Activated T-helper 1 cell treated with anti-CD3 and anti-CD28 coated beads, Interleukin-12 subunit alpha, Interleukin-12 subunit beta, Interleukin-2, Interleukin-4 antibody, amounts not matched to agents 30 ng/mL and 10 ng/mL and 1 ng/mL, durations not matched to agents 14 hours and 24 hours and 36 hours (primary cell): ENCODE results near the gene SPATA16. TPM values are rescaled to one million over a fixed set of nuclear protein-coding genes. Genes with fewer than 3 reads are reported as not detected.

Experiments
- DNase-seq: peaks from one replicate; pipeline ENCODE4 v3.0.0; 2021; ENCODE audit warnings: low spot score
- H3K27ac Mint-ChIP-seq: one replicate; pipeline ENCODE4 v1.8.0; 2021; ENCODE audit warnings: mild to moderate bottlenecking, mixed read lengths
- H3K27me3 Mint-ChIP-seq: one replicate; pipeline ENCODE4 v1.8.0; 2022; ENCODE audit warnings: mild to moderate bottlenecking, moderate library complexity, mixed read lengths; ENCODE audit not compliant: insufficient read depth
- H3K36me3 Mint-ChIP-seq: one replicate; pipeline ENCODE4 v1.8.0; 2021; ENCODE audit warnings: low read depth, mixed read lengths
- H3K4me1 Mint-ChIP-seq: one replicate; pipeline ENCODE4 v1.8.0; 2021; ENCODE audit warnings: low read depth, mixed read lengths
- H3K4me3 Mint-ChIP-seq: one replicate; pipeline ENCODE4 v1.8.0; 2021; ENCODE audit warnings: mild to moderate bottlenecking, moderate library complexity, mixed read lengths
- H3K9me3 Mint-ChIP-seq: one replicate; pipeline ENCODE4 v1.8.0; 2021; ENCODE audit warnings: mixed read lengths
- intact Hi-C: fragments of 100-400 bp; cut with micrococcal nuclease; formaldehyde crosslinking; loops from one replicate; pipeline ENCODE4 v1.15.1; 2024
- total RNA-seq: library from RNA; stranded (reverse); gene quantifications from 2 replicates; pipeline ENCODE4 v1.2.3, GENCODE V29; 2022

Gene SPATA16
- total RNA-seq, 1 donor from 2014 or later: not detected

DNA sequence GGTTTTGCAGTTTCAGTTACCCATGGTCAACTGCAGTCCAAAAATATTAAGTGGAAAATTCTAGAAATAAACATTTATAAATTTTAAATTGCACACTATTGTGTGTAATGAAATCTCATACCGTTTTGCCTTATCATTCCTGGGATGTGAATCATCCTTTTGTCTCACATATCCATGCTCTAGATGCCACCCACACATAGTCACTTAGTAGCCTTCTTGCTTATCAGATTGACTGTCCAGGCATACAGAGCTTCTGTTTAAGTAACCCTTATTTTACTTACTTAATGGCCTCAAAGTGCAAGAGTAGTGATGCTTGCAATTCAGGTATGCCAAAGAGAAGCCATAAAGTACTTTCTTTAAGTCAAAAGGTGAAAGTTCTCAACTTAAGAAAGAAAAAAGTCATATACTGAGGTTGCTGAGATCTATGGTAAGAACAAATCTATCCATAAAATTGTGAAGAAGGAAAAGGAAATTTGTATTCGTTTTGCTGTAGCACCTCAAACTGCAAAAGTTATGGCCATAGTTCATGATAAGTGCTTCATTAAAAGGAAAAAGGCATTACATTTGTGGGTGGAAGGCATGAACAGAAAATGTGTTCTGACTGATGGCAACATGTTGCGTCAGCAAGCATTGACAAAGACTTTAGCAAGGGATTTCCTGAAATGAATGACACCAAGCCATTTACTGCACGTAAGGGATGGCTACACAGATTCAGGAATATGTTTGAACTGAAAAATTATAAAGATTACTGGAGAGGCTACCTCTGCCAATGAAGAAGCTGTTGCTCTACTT, 43.8 kb downstream of the SPATA16 start:
- intact Hi-C loops: no loop called here
- DNase-seq: no peak
- no peak overlapping the region for H3K4me3 Mint-ChIP-seq
- H3K36me3 Mint-ChIP-seq: no peaks in the 10 kb centered on the region
- no peak overlapping the region for H3K27ac Mint-ChIP-seq
- H3K9me3 Mint-ChIP-seq: no peaks in the 10 kb centered on the region
- no peaks in the 10 kb centered on the region for H3K27me3 Mint-ChIP-seq
- H3K4me1 Mint-ChIP-seq: no peaks in the 10 kb centered on the region

DNA sequence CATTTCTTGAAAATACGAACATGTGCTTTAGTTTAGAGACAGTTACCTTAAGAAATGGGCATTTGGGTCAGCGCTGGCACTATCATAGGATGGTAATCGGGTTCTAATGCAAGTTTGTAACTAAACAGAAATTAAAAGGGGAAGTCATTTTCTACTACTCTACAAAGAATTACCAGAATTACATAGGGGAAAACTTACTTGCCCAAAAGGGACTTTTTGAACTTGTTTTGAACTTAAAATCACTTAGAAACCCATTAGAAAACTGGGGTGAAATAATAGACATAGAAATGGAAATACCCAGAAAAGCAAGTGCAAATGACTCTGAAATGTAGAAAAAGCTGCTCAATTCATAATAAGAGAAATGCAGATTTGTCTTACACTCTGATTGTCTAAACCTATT, 44.9 kb downstream of the SPATA16 start:
- DNase-seq: no peak
- no peaks in the 10 kb centered on the region for H3K27me3 Mint-ChIP-seq
- no peak overlapping the region for H3K27ac Mint-ChIP-seq
- intact Hi-C loops: no loop called here
- no peaks in the 10 kb centered on the region for H3K4me1 Mint-ChIP-seq
- H3K36me3 Mint-ChIP-seq: no peaks in the 10 kb centered on the region
- no peaks in the 10 kb centered on the region for H3K9me3 Mint-ChIP-seq
- H3K4me3 Mint-ChIP-seq: no peak overlapping the region

DNA sequence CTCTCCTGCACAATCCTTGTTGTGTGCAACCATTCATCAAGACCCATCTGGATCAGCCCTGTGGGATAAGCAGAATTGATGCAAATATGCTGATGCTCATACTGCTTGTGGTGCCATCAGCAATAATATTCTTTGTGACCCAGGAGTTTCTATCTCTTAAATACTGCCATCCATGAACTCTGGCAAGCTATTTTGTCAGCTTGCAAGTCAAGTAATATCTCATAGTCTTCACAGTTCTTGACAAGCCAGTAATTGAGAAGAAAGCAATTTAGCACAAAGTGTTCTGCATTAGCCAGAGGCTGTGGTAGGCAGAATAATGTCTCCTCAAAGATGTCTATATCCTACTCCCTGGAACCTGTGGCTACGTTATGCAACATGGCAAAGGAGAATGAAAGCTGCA, 49.0 kb downstream of the SPATA16 start:
- H3K9me3 Mint-ChIP-seq: no peaks in the 10 kb centered on the region
- intact Hi-C loops: no loop called here

GRCh38 chr3:173090492-173090891, 50.5 kb downstream of the SPATA16 start:
- no peak for DNase-seq
- intact Hi-C loops: no loop called here
- Mint-ChIP-seq H3K27me3 (no peaks in the 10 kb centered on the region), H3K4me1 (no peaks in the 10 kb centered on the region), H3K36me3 (no peaks in the 10 kb centered on the region), H3K27ac (no peak overlapping the region), H3K9me3 (no peaks in the 10 kb centered on the region), H3K4me3 (no peak overlapping the region)

More for the DNA sequence above, 49.0 kb downstream of the SPATA16 start:
- DNase-seq: no peak
- Mint-ChIP-seq H3K36me3 (no peaks in the 10 kb centered on the region), H3K27me3 (no peaks in the 10 kb centered on the region), H3K4me3 (no peak overlapping the region), H3K4me1 (no peaks in the 10 kb centered on the region), H3K27ac (no peak overlapping the region)

DNA sequence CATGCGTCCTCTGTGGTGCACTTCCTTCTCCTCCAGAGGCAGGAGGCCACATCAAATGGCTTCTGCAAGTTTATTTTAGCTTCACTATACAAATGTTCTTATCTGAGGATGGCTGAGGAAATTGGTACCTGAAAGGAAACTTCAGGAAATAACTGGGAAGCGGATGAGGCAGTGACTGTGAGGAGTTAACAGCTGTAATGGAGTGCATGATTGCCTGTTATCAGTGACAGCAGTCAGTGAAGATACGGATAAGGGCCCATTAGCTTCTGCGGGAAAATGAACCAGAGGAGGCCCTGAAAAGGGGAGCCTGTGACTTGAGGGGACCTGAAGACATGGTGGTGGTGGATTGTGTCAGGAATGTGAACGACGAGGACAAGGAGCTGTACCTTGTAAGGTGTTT, 51.8 kb downstream of the SPATA16 start:
- H3K36me3 Mint-ChIP-seq: no peaks in the 10 kb centered on the region
- no peak overlapping the region for H3K4me3 Mint-ChIP-seq
- no peaks in the 10 kb centered on the region for H3K27me3 Mint-ChIP-seq
- H3K4me1 Mint-ChIP-seq: no peaks in the 10 kb centered on the region
- no peak overlapping the region for H3K27ac Mint-ChIP-seq
- intact Hi-C loops: no loop called here
- no peak for DNase-seq
- no peaks in the 10 kb centered on the region for H3K9me3 Mint-ChIP-seq

- no peak overlapping the region for H3K4me3 Mint-ChIP-seq
- no peaks in the 10 kb centered on the region for H3K9me3 Mint-ChIP-seq
- no peaks in the 10 kb centered on the region for H3K27me3 Mint-ChIP-seq
- no peaks in the 10 kb centered on the region for H3K4me1 Mint-ChIP-seq
- intact Hi-C loops: no loop called here
- H3K27ac Mint-ChIP-seq: no peak overlapping the region
- no peak for DNase-seq
- no peaks in the 10 kb centered on the region for H3K36me3 Mint-ChIP-seq
Measured at GRCh38 chr3:173078525-173078924, 62.5 kb downstream of the SPATA16 start.

DNA sequence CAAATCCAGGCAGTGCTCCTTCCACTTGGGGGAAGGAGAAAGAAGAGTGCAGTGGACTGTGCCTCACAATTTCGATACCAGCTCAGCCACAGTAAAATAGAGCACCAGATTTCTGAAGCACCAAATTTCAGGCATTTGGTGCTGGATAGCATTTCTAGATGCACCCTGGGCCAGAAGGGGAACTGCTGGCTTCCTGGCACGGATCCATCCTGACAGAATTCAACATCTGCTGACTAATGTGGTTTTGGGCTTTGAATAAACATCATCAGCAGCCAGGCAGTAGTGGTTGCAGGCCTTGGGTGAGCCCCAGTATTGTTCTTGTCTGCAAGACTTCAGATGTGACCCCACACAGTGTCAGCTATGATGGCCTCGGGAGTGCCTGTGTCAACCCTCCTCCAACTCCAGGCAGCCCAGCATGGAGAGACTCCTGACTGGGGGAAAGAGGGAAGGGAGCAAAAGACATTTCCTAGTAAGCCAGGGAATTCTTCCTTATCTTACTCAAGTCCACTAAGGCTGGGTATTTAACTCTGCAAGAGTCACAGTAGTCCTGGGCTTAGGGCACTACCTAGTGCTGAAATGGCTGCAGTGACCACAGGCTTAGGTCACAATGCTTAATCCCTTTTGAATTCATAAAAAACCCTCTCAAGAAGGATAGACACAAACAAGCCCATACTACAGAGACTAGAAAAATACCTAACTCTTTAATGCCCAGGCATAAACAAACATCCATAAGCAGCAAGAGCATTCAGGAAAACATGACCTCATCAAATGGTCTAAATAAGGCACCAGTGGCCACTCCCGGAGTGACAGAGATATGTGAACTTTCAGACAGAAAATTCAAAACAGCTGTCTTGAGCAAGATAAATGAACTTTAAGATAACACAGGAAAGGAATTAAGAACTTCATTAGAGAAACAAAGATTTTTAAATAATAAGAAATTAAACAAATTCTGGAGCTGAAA, 74.7 kb downstream of the SPATA16 start:
- H3K27ac Mint-ChIP-seq: no peak overlapping the region
- no peak for DNase-seq
- no peaks in the 10 kb centered on the region for H3K9me3 Mint-ChIP-seq
- no peaks in the 10 kb centered on the region for H3K27me3 Mint-ChIP-seq
- no peaks in the 10 kb centered on the region for H3K4me1 Mint-ChIP-seq
- intact Hi-C loops: no loop called here
- H3K36me3 Mint-ChIP-seq: no peaks in the 10 kb centered on the region
- no peak overlapping the region for H3K4me3 Mint-ChIP-seq

DNA sequence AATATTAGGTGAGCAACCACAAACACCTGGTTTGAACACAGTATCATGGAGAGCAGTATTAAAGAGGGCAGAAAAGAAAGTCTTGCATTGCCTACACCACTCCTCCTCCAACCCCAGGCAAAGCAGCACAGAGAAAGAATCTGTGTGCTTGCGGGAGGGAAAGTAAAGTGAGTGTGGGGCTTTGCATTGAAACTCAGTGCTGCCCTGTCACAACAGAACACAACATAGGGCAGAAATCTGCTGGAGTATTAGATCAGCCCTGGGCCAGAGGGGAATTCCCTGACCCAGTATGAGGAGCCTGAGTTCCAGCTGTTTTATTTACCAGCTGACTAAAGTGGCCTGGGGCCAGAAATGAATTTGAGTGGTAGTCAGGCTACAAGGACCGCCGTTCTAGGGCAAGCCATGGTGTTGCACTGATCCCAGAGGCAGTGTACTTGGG, 75.5 kb downstream of the SPATA16 start:
- DNase-seq: no peak
- no peaks in the 10 kb centered on the region for H3K27me3 Mint-ChIP-seq
- no peaks in the 10 kb centered on the region for H3K36me3 Mint-ChIP-seq
- no peak overlapping the region for H3K4me3 Mint-ChIP-seq
- intact Hi-C loops: no loop called here
- no peaks in the 10 kb centered on the region for H3K4me1 Mint-ChIP-seq
- no peaks in the 10 kb centered on the region for H3K9me3 Mint-ChIP-seq
- H3K27ac Mint-ChIP-seq: no peak overlapping the region

- intact Hi-C loops: no loop called here
- no peaks in the 10 kb centered on the region for H3K27me3 Mint-ChIP-seq
Measured at GRCh38 chr3:173064631-173065030, 76.4 kb downstream of the SPATA16 start.

GRCh38 chr3:173058229-173058628, 82.8 kb downstream of the SPATA16 start:
- intact Hi-C loops: no loop called here

More at GRCh38 chr3:173064631-173065030, 76.4 kb downstream of the SPATA16 start:
- no peaks in the 10 kb centered on the region for H3K9me3 Mint-ChIP-seq
- H3K27ac Mint-ChIP-seq: no peak overlapping the region
- no peaks in the 10 kb centered on the region for H3K36me3 Mint-ChIP-seq
- no peaks in the 10 kb centered on the region for H3K4me1 Mint-ChIP-seq
- DNase-seq: no peak
- no peak overlapping the region for H3K4me3 Mint-ChIP-seq

GRCh38 chr3:173055228-173055933, 85.7 kb downstream of the SPATA16 start:
- no peak for DNase-seq
- H3K36me3 Mint-ChIP-seq: no peaks in the 10 kb centered on the region
- H3K9me3 Mint-ChIP-seq: no peaks in the 10 kb centered on the region
- no peak overlapping the region for H3K27ac Mint-ChIP-seq
- peaks cover 2% of the 10 kb centered on the region for H3K27me3 Mint-ChIP-seq
- intact Hi-C loops: no loop called here
- no peaks in the 10 kb centered on the region for H3K4me1 Mint-ChIP-seq
- H3K4me3 Mint-ChIP-seq: no peak overlapping the region

More at GRCh38 chr3:173058229-173058628, 82.8 kb downstream of the SPATA16 start:
- no peaks in the 10 kb centered on the region for H3K4me1 Mint-ChIP-seq
- DNase-seq: no peak
- H3K9me3 Mint-ChIP-seq: no peaks in the 10 kb centered on the region
- H3K27ac Mint-ChIP-seq: no peak overlapping the region
- H3K27me3 Mint-ChIP-seq: peaks cover 2% of the 10 kb centered on the region
- no peaks in the 10 kb centered on the region for H3K36me3 Mint-ChIP-seq
- H3K4me3 Mint-ChIP-seq: no peak overlapping the region

- Mint-ChIP-seq H3K27me3 (peaks cover 2% of the 10 kb centered on the region), H3K9me3 (no peaks in the 10 kb centered on the region), H3K27ac (no peak overlapping the region), H3K4me3 (no peak overlapping the region), H3K4me1 (no peaks in the 10 kb centered on the region), H3K36me3 (no peaks in the 10 kb centered on the region)
- DNase-seq: no peak
- intact Hi-C loops: loop anchor here (10.0 kb wide), 1 partner anchor 215 kb away; no protein-coding TSS in a partner anchor
Measured at GRCh38 chr3:173049360-173049759, 91.7 kb downstream of the SPATA16 start.
